OCI-LY7 (cell line): ENCODE data around the gene RACGAP1.

Experiments
- CTCF ChIP-seq: fragments of 200-600 bp; sonication (generic); conservative IDR thresholded peaks from 2 replicates; pipeline ENCODE4 v1.5.1; 2014; ENCODE audit warnings: mild to moderate bottlenecking, antibody characterized with exemption, low read length, moderate library complexity, mixed read lengths
- EZH2phosphoT487 ChIP-seq: fragments of 200-600 bp; sonication (generic); IDR thresholded peaks from 2 replicates; pipeline ENCODE4 v1.6.1; 2018; ENCODE audit warnings: low read depth, borderline replicate concordance, mild to moderate bottlenecking, mixed run types, antibody characterized with exemption, low read length, moderate library complexity, mixed read lengths

DNA sequence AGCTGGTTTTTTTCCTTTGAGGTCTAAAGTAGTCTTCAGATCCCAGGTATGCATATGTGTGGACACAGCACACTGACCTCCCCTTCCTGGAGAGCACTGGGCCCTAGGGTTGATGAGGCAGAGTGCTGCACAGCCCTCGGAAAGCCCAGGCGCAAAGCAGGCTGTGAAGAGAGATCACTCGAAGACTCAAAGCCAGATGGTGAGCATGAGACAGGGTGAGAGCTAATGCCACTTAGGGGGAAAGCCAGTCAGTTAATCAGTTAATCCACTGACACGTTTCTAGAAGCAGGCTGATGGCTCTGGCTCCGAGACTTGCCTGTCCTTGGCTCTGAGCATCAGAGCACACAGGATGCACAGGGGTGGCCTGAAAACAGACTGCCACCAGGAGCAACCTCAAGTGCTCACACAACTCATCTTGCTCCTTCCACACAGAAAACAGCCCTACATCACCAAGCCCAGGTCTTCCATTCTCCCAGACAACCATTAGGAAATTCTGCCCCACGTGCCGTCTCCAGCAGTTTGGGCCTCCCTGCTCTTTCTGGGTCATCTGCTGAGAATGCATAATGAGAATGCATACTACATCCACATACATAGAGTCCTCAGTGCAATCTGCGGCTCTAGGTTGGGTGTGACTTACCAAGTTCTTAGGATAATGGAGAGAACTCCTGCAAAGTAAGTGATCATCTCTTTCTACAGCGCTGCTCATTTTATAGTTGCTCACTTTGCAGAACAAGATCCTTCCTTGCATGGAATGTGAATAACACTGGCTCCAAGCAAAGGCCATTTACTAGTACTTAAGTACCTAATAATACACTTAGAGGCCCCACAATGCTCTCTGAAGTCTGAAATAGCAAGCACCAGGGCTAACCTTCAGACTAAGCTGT, 40.6 kb downstream of the RACGAP1 start:
- TF ChIP-seq CTCF (no peak), EZH2phosphoT487 (no peak)
